Activated CD8-positive, alpha-beta memory T cell treated with anti-CD3 and anti-CD28 coated beads, Interleukin-2, amount 50 U/mL, for 24 hours (primary cell): Measurements from ENCODE around the gene MRTFA.
"Not testable (repeated sequence)": the region's sequence is repeated elsewhere in the genome, so short reads cannot be mapped to it uniquely, and the experiment has no call there.

Experiments
- DNase-seq: peaks from one replicate; pipeline ENCODE4 v3.0.0-alpha.2; 2020; ENCODE audit errors: extremely low read depth

MRTFA gene

DNA sequence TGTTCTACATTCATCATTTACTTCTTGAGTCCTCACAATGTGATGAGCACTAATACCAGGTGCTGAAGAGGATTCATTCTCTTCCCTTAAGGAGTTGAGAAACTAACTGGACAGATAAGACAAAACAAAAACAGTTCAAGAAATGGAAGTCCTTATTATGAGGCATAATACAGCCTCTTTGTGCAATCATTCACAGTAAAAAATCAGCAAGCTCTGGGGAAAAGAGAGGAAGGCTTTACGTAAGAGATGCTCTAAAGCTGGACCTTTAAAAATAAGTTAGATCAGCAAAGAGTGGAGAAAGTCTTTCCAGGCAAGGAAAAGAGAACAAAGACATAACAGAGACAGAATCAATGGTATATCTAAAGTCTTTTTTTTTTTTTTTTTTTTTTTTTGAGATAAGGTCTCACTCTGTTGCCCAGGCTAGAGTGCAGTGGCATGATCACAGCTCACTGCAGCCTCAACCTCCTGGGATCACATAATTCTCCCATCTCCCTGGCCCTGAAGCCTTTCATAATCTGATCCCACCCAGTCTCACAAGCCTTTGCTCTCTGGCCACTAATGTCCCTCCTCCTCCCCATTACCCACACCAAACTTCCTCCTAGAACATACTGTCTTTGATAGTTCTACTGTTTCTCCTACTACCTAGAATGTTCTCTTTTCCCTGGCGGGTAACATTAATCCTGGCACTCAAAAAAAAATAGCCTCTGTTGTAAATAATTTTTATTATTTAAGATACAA, 40.9 kb downstream of the MRTFA start:
- DNase-seq = no peak

- no peak for DNase-seq
These were observed 41.6 kb downstream of the MRTFA start for GRCh38 chr22:40594924-40595323.

DNA sequence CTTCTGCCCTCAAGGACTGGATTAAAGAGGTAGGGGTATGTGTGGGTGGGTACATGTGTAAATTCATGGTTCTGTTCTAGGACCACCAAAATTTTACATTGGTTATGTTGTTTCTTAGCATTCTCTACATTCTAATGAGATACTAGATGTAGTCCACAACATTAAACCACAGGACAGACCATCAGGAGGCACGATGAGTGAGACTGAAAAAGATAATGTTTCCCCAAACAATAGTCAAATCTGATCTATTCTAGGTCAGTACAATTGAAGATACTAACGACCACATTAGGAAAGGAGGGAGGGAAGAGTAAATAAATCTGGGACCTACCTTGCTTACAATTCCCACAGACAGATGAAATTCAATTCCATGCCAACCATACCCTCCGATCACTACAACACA, 42.2 kb downstream of the MRTFA start:
- DNase-seq = no peak

GRCh38 chr22:40593460-40594273, 42.9 kb downstream of the MRTFA start:
- DNase-seq = no peak

GRCh38 chr22:40592352-40593113, 44.0 kb downstream of the MRTFA start:
- no peak for DNase-seq

- DNase-seq = no peak
These were observed 47.8 kb downstream of the MRTFA start for GRCh38 chr22:40588726-40589125.

DNA sequence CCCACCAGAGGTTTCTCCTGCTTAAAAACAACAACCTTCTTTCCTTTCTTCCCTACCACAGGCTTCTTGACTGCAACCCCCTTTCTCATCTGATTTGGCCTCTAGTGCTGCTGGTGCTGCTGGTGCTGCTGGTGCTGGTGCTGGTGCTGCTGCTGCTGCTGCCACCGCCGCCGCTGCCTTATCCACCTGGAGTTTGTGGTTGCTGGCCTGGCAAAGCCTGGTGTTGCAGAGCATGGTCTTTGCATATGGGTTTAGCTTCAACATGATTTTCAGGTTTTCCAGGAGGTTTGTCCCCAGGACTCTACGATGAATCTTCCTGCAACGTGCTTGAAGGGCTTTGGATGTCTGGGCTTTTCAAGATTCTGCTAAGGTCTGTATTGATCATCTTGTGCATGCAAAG, 49.7 kb downstream of the MRTFA start:
- no peak for DNase-seq

DNA sequence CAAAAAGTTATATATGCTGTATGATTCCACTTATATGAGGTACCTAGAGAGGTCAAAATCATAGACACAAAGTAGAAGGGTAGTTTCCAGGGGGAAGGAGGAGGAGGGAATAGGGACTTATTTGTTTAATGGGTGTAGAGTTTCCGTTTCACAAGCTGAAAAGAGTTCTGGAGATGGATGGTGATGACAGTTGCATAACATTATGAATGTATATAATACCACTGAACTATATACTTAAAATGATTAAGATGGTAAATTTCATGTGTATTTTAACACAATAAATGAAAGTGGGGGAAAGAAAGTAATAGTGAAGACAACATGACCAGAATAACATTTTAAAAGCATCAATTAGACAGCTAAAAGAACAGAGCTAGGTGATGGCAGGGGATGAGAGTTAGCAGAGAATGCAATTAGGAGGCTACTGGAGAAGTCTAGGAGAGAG, 51.2 kb downstream of the MRTFA start:
- no peak for DNase-seq

DNA sequence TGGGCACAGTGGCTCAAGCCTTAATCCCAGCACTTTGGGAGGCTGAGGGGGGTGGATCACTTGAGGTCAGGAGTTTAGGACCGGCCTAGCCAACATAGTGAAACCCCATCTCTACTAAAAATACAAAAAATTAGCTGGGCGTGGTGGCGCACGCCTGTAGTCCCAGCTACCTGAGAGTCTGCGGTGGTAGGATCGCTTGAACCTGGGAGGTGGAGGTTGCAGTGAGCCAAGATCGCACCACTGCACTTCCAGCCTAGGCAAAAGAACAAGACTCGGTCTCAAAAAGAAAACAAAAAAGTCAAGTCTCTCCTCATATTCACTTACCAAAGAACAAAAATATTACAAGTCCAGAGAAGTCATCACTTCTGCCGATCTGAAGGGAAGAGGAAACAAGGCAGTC, 51.8 kb downstream of the MRTFA start:
- DNase-seq = not testable (repeated sequence)

- DNase-seq = no peak
These were observed 53.3 kb downstream of the MRTFA start for GRCh38 chr22:40583053-40583741.

- DNase-seq = no peak
These were observed 54.5 kb downstream of the MRTFA start for GRCh38 chr22:40582063-40582462.

DNA sequence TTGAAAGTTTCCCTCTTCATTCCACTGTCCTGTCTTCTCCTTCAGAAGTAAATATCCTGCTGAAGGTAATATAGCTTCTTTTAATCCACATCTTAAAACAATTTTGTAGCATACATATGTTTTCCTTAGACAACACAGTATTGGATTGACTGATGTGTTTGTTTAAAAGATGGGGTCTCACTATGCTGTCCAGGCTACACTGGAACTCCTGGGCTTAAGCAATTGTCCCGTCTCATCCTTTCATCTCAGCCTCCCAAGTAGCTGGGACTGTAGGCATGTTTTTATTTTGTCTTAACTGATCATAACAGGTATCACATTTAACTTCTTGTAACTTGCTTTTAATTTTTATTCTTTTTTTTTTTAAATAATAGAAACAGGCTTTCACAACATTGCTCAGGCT, 55.9 kb downstream of the MRTFA start:
- DNase-seq = no peak

DNA sequence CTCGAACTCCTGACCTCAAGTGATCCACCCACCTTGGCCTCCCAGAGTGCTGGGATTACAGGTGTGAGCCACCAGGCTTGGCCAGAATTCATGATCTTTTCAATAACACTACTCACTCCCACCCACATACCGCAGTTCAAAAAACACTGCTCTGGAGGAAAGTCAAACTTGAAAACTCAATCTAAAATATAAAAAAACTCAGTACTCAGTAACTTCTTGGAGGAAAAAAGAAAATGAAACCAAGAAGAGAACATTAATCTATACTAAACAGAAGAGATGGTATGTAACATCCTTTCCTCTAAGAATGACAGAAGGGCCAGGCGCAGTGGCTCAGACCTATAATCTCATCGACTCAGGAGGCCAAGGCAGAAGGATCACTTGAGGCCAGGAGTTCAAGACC, 58.3 kb downstream of the MRTFA start:
- no peak for DNase-seq

DNA sequence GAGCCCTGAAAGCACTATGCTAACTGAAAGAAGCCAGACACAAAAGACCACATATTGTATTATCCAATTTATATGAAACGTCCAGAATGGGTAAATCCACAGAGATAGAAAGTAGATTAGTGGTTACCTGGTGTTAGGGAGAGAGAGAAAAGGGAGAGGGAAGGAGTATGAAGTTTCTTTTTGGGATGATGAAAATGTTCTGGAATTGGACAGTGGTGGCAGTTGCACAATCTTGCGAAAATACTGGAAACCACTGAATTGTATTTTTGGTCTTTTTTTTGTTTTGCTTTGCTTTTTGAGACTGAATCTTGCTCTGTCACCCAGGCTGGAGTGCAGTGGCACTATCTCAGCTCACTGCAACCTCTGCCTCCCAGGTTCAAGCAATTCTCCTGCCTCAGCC, 63.5 kb downstream of the MRTFA start:
- no peak for DNase-seq

DNA sequence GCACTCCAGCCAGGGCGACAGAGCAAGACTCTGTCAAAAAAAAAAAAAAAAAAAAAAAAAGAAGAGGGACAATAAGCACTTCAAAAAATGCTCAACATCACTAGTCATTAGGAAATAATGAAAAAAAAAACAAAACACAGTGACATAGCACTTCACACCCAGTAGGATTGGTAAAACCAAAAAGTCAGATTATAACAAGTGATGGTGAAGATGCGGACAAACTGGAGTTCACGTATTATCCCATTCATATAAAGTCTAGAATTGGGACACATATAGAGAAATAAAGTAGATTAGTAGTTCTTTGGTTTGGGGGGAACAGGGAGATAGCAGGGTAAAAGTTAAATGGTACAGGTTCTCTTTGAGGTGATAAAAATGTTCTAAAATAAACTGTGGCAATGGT, 64.6 kb downstream of the MRTFA start:
- no peak for DNase-seq

DNA sequence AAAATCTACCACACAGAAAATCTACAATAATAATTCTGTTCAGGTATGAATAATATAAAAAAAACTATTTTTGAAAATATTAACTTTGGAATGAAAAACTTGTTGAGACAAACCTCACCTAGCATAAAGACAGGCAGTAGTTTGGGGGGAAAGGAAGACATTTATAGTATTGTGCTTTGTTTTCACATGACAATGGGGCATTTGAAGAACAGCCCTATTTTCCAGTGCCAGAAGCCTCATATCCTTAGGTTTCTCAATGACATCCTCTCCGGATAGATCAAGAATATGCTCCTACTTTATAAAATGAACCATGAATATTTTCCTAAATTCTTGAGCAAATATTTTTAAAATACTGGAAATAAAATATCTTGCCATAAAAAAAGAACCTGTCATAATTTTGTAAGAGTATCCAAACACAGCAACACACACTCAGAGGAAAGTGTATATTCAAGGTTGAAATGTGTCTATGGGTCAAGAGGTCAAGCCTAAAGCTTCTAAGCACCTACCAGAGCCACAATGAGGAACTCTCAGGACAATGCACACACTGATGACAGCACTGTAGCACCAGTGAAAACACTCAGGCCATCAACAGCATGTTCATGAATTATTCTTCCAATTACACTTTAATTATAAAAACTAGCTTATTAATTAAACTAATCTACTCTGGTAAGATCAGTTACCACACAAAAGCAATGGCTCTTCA, 68.7 kb downstream of the MRTFA start:
- DNase-seq = no peak

DNA sequence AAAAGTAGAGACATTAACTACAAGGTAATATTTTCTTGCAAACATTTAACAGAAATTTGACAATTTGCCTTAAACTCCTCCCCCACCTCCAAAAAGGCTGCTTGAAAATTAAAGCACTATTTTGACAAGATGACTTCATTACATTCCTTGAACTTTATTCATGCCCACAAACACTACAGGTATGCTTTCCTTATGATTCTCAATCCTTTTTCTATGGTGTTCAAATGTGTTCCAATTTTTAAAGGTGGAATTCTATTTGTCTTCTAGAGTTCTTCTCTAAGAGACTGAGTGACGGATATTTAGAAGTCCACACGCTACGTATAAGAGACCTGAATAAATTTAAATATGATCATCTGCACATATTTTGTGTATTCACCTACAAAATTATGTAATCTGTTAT, 69.4 kb downstream of the MRTFA start:
- DNase-seq = no peak

DNA sequence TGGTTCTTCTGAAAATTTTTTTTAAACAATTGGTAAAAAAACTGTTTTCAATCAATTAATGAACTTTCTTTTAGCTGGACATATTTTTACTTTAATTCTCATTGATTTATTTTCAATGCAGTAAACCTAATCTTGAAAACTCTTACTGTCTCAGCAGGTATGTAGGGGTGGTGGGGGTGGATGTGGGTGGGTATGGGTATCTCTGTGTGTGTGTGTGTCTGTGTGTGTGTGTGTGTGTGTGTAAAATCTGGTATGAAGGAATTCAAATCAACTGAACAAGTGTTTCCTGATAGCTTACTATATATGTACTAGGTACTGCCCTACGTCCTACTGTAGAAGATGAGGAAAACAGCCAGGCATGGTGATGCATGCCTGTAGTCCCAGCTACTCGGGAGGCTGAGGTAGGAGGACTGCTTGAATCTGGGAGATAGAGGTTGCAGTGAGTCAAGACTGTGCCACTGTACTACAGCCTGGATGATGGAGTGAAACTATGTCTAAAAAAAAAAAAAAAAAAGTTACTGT, 75.5 kb downstream of the MRTFA start:
- no peak for DNase-seq

GRCh38 chr22:40560551-40560950, 76.0 kb downstream of the MRTFA start:
- DNase-seq = no peak

GRCh38 chr22:40557972-40558371, 78.5 kb downstream of the MRTFA start:
- DNase-seq = no peak

DNA sequence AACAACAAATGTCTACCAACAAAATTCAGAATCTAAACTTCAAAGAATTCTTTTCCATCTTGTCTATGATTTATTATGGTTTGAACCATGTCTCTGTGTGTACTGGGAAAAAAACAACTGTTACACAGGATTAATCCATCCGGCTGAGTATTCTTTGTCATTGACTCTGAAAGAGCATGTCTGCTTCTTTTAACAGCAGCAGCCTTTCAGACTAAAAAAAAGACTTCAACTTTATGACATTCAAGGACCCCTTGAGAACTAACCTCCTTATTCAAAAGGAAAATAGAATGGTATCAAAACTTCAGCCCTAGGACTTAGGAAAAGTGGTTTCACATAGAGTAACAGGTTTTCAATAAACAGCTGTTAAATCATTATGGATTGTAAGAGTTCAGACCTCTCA, 79.9 kb downstream of the MRTFA start:
- no peak for DNase-seq
